Endometrial microvascular endothelial cells (primary cell): Measurements from ENCODE around the gene SORBS1. TPM values are rescaled to one million over a fixed set of nuclear protein-coding genes. Genes with fewer than 3 reads are reported as not detected.

ENCODE experiments used
- in situ Hi-C: cut with HindIII; loops from 2 replicates; pipeline ENCODE4 v1.10.0; 2017; ENCODE audit warnings: low sequenced_read_pairs, low pct_unique_long_range_greater_than_20kb; ENCODE audit errors: inconsistent ontology term
- total RNA-seq: library from RNA; depleted of rRNA; stranded (reverse); fragments of >200 nt; gene quantifications from one replicate; pipeline ENCODE4 v1.2.3, GENCODE V29; 2015; ENCODE audit errors: inconsistent ontology term

Gene SORBS1
- total RNA-seq, 1 donor from 2014 or later: 4.5 TPM

- in situ Hi-C loops: no loop called here
Observed at GRCh38 chr10:95408148-95408960, 152.8 kb downstream of the SORBS1 start.

GRCh38 chr10:95407546-95407945, 153.6 kb downstream of the SORBS1 start:
- in situ Hi-C loops: no loop called here

GRCh38 chr10:95406651-95407280, 154.4 kb downstream of the SORBS1 start:
- in situ Hi-C loops: no loop called here

GRCh38 chr10:95405655-95406054, 155.5 kb downstream of the SORBS1 start:
- in situ Hi-C loops: no loop called here

- in situ Hi-C loops: no loop called here
Observed at GRCh38 chr10:95404864-95405263, 156.3 kb downstream of the SORBS1 start.

GRCh38 chr10:95404462-95404858, 156.7 kb downstream of the SORBS1 start:
- in situ Hi-C loops: no loop called here

- in situ Hi-C loops: no loop called here
Observed at GRCh38 chr10:95403700-95404461, 157.3 kb downstream of the SORBS1 start.

- in situ Hi-C loops: no loop called here
Observed at GRCh38 chr10:95401704-95402469, 159.3 kb downstream of the SORBS1 start.

GRCh38 chr10:95400787-95401186, 160.4 kb downstream of the SORBS1 start:
- in situ Hi-C loops: no loop called here

GRCh38 chr10:95399183-95399582, 162.0 kb downstream of the SORBS1 start:
- in situ Hi-C loops: no loop called here

- in situ Hi-C loops: no loop called here
Observed at GRCh38 chr10:95397747-95398146, 163.4 kb downstream of the SORBS1 start.

- in situ Hi-C loops: no loop called here
Observed at GRCh38 chr10:95395947-95396449, 165.2 kb downstream of the SORBS1 start.

- in situ Hi-C loops: no loop called here
Observed at GRCh38 chr10:95394161-95394880, 166.8 kb downstream of the SORBS1 start.

- in situ Hi-C loops: no loop called here
Observed at GRCh38 chr10:95392681-95393164, 168.4 kb downstream of the SORBS1 start.

- in situ Hi-C loops: no loop called here
Observed at GRCh38 chr10:95392217-95392584, 169.0 kb downstream of the SORBS1 start.

- in situ Hi-C loops: no loop called here
Observed at GRCh38 chr10:95391581-95392216, 169.5 kb downstream of the SORBS1 start.

GRCh38 chr10:95391164-95391563, 170.0 kb downstream of the SORBS1 start:
- in situ Hi-C loops: no loop called here

- in situ Hi-C loops: no loop called here
Observed at GRCh38 chr10:95389982-95390381, 171.2 kb downstream of the SORBS1 start.
